ENCODE data around the gene ATP4A.

- TF ChIP-seq, protein P1, sequence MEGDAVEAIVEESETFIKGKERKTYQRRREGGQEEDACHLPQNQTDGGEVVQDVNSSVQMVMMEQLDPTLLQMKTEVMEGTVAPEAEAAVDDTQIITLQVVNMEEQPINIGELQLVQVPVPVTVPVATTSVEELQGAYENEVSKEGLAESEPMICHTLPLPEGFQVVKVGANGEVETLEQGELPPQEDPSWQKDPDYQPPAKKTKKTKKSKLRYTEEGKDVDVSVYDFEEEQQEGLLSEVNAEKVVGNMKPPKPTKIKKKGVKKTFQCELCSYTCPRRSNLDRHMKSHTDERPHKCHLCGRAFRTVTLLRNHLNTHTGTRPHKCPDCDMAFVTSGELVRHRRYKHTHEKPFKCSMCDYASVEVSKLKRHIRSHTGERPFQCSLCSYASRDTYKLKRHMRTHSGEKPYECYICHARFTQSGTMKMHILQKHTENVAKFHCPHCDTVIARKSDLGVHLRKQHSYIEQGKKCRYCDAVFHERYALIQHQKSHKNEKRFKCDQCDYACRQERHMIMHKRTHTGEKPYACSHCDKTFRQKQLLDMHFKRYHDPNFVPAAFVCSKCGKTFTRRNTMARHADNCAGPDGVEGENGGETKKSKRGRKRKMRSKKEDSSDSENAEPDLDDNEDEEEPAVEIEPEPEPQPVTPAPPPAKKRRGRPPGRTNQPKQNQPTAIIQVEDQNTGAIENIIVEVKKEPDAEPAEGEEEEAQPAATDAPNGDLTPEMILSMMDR (IDR thresholded peaks at IDR 0.05; ENCODE audit: insufficient read depth, low read depth, low read length): no peak
- TF ChIP-seq EZH2 (IDR thresholded peaks at IDR 0.05; ENCODE audit: insufficient read depth, low read length): no peak
Measured at GRCh38 chr19:35569281-35569781, 5.9 kb upstream of the ATP4A start.
